HG03354 (cell line): ENCODE data around the gene PPP2R5E.

Experiments
- ATAC-seq: cut with Tn5 transposase; IDR thresholded peaks from one replicate; pipeline ENCODE4 v1.9.1; 2021; ENCODE audit warnings: mild to moderate bottlenecking; ENCODE audit not compliant: unreplicated experiment, poor library complexity, severe bottlenecking

The PPP2R5E gene

GRCh38 chr14:63438065-63438757 lies 105.0 kb downstream of the PPP2R5E start:
- ATAC-seq, result peak; percentile 82

- ATAC-seq, result no peak
Observed at GRCh38 chr14:63436286-63437098, 106.7 kb downstream of the PPP2R5E start.

GRCh38 chr14:63435838-63436237 lies 107.3 kb downstream of the PPP2R5E start:
- ATAC-seq, result no peak

DNA sequence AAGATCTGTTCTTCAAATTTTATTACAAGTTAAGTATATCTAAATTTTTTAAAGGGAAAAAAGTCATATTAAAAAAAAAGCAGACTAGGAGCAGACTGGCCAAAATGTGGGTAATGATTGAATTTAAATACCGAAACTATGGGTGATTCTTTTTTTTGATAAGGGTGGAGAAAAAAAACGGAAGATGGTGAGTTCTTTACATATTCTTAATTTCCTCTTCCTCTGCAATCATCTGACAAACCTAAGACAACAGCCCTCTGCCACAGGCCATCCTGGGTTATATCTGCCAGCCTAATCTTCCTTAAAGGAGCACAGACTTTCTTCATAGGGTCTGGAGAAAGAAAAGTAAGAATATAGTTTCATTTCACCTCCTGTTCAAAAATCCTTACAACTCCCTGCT lies 108.0 kb downstream of the PPP2R5E start:
- no peak for ATAC-seq

DNA sequence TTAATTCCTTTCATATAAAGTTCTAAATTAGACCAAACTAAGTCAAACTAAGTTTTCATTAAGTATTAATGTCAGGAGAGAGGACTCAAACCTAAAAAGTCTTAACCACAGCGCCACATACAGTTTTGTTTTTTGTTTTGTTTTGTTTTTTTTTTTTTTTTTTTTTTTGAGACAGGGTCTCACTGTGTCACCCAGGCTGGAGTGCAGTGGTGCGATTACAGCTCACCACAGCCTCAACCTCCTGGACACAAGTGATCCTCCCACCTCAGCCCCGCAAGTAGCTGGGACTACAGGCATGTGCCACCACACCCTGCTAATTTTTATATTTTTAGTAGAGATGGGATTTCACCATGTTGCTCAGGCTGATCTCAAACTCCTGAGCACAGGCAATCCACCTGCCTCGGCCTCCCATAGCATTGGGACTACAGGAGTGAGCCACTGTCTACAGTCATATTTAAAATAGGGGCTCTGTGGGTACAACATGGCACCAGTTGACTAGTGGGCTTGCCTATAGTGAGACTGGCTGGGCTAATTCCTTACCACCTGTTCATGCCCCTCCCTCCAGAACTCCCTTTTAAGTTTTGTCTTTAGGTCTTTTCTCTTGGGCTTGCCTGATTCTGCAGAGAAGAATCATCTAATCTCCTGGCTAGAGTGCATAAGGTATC lies 110.2 kb downstream of the PPP2R5E start:
- no peak for ATAC-seq

- ATAC-seq, result no peak
Observed at GRCh38 chr14:63432228-63432627, 110.9 kb downstream of the PPP2R5E start.

GRCh38 chr14:63431466-63431865 lies 111.7 kb downstream of the PPP2R5E start:
- ATAC-seq, result no peak

- no peak for ATAC-seq
Observed at GRCh38 chr14:63428486-63428885, 114.7 kb downstream of the PPP2R5E start.

DNA sequence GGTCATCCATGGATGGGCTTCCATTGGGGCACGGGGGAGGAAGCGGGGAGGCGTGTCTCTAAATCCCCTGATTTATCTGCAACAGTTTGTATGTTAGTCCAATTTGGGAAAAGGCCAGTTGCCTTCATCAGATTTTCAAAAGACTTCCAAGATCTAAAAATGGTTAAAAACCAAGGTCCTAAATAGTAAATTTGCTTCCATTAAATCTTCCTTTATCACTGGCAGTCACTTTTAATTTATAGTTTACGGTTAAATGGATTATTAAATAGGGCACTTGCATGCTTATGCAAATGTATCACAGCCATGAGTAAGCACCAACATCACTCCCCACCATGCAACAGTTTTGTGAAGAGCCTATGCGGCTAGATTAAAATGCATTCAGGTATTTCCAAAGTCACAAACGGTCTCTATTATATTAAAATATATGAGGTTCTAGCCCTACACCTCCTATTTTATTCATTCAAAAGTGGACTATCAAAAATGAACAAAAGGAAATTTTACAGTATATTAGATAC lies 116.3 kb downstream of the PPP2R5E start:
- ATAC-seq, result no peak

DNA sequence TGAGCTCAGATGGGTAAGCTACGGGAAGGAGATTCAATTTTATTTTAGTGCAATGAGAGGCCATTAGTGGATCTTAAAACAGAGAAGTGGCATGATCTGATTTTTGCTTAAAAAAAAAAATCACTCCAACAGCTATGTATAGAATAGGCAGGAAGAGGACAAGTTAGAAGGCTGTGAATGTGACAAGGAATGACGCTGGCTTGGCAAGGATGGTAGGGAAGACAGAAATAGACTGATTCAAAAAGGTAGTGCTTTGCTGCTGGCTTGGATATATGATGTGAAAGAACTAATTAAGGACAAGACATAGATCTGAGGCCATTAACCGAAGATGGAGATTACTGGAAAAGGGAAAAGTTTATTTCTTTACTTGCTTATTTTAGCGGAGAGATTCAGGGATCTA lies 119.3 kb downstream of the PPP2R5E start:
- ATAC-seq, result no peak

- ATAC-seq, result no peak
Observed at GRCh38 chr14:63423381-63423780, 119.8 kb downstream of the PPP2R5E start.

- no peak for ATAC-seq
Observed at GRCh38 chr14:63421919-63422318, 121.3 kb downstream of the PPP2R5E start.

DNA sequence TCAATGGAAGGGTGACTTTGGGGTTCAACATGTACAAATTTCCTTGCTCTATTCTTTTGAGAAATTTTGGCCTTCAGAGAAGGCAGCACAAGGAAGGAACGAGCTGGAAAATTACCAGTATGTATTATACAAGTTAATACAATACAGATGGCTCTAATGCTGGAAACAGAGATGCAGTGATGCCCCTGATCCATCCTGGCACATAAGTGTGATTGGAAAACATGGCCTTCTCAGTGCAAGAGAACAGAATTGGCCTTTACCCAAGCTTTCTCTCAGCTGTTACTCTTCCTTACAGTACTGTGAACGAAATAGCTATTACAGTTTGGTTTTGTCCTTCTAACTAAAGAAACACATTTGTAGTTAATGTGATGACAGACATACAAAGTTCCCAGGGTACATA lies 122.0 kb downstream of the PPP2R5E start:
- ATAC-seq, result no peak

DNA sequence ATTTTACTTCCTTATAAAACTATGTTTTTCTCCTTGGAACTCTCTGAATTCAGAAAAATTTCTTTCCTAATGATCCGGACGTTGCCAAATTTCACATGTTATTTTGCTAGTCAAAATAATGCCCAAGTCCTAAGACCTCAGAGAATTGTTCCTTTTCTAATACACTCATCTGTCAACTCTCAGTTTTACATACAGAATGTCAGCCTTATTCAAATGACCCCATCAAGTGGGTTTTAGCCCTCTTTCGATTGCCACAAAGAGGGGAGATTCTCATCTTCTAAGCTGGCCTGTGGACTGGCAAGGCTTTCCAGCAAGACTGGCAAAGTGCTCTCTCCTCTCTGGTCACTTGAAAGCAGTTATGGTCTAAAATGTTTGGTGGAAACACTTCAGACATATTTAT lies 125.2 kb downstream of the PPP2R5E start:
- no peak for ATAC-seq

GRCh38 chr14:63413009-63413408 lies 130.2 kb downstream of the PPP2R5E start:
- no peak for ATAC-seq

DNA sequence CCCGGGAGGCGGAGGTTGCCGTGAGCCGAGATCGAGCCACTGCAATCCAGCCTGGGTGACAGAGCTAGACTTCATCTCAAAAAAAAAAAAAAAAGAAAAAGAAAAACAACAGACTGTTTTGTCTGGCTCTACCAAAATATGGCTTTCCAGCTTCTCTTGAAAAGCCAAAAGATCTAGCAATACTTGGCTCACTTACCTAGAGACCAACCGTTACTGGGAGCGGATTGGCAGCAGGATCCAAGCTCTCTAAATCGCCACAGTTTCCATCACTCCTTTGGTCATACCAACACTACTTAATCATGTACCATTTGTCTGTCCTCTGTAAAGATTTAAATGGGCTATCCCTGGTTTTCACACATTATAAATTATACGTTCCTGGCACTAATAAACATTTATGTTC lies 136.8 kb downstream of the PPP2R5E start:
- no peak for ATAC-seq

GRCh38 chr14:63405715-63406114 lies 137.5 kb downstream of the PPP2R5E start:
- ATAC-seq, result no peak

- no peak for ATAC-seq
Observed at GRCh38 chr14:63404906-63405305, 138.3 kb downstream of the PPP2R5E start.

- no peak for ATAC-seq
Observed at GRCh38 chr14:63401646-63402045, 141.5 kb downstream of the PPP2R5E start.

DNA sequence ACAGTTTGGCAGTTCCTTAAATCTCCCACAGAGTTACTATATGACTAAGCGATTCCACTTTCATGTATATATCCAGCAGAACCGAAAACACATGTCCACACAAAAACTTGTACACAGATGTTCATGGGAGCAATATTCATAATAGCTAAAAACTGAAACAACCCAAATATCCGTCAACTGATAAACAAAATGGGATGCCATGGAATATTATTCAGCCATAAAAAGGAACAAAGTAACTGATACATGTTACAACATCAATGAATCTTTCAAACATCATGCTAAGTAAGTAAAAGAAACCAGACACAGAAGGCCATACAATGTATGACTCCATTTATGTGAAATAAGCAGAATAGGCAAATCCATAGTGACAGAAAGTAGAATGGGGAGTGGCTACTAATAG lies 144.2 kb downstream of the PPP2R5E start:
- ATAC-seq, result no peak

GRCh38 chr14:63394841-63395240 lies 148.3 kb downstream of the PPP2R5E start:
- no peak for ATAC-seq
